Measurements from ENCODE around the gene ZBTB7C. TPM values are rescaled to one million over a fixed set of nuclear protein-coding genes. Genes with fewer than 3 reads are reported as not detected.

The ZBTB7C gene
- total RNA-seq, 1 donor from 2014 or later = 15.0 TPM

DNA sequence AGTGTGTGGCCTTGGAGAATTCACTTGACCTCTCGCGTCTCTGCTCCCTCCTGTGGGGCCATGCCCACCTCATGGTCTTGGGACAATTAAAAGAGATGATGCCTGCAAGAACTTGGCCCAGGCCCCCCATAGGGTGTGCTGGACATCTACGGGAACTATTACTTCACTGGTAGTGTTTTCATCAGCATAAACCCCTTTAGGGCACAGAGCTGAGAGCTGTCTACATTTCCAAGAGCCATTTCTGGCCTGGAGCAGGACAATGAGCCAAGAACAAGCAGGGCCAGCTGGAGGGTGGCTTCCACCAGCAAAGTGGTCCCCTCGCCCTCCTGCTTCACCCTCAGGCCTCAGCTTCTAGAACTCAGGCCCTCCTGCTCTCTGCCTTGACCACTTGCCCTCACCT is 232.3 kb downstream of the ZBTB7C start:
- Histone ChIP-seq H3K36me3 (no peaks in the 10 kb centered on the region), H3K9me3 (no peaks in the 10 kb centered on the region), H3K4me1 (no peaks in the 10 kb centered on the region), H3K27me3 (ENCODE audit: low read depth) (no peaks in the 10 kb centered on the region), H3K4me3 (no peak overlapping the region), H3K27ac (no peak overlapping the region)
- TF ChIP-seq CTCF (IDR thresholded peaks at IDR 0.05) = no peak
- ATAC-seq (no peak), DNase-seq (no peak)
- intact Hi-C loops (cut with DNase I) = no loop called here

DNA sequence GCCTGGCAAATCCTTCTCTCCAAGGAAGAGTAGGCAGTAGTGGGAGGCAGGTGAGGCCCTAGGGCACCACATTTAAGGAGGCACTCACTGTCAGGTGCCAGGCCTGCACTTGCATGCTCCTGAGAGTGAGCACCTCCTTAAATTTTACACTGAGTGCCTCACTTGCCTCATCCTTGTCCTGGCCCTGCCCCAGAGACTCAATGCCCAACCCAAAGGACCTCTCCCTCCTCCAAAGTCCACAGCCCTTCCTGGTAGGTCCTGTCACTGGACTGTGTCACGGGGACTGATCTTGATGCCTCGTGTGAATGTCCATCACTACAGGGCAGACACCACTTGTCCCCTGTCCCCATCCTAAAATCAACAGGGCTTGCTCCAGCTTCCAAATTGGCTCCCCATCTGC is 235.6 kb downstream of the ZBTB7C start:
- H3K27ac ChIP-seq = no peak overlapping the region
- no peak for DNase-seq
- TF ChIP-seq CTCF (IDR thresholded peaks at IDR 0.05) = no peak
- H3K4me1 ChIP-seq = no peaks in the 10 kb centered on the region
- no peaks in the 10 kb centered on the region for H3K36me3 ChIP-seq
- no peaks in the 10 kb centered on the region for H3K9me3 ChIP-seq
- H3K4me3 ChIP-seq = no peak overlapping the region
- no peaks in the 10 kb centered on the region for H3K27me3 ChIP-seq (ENCODE audit: low read depth)
- no peak for ATAC-seq
- intact Hi-C loops (cut with DNase I) = no loop called here

DNA sequence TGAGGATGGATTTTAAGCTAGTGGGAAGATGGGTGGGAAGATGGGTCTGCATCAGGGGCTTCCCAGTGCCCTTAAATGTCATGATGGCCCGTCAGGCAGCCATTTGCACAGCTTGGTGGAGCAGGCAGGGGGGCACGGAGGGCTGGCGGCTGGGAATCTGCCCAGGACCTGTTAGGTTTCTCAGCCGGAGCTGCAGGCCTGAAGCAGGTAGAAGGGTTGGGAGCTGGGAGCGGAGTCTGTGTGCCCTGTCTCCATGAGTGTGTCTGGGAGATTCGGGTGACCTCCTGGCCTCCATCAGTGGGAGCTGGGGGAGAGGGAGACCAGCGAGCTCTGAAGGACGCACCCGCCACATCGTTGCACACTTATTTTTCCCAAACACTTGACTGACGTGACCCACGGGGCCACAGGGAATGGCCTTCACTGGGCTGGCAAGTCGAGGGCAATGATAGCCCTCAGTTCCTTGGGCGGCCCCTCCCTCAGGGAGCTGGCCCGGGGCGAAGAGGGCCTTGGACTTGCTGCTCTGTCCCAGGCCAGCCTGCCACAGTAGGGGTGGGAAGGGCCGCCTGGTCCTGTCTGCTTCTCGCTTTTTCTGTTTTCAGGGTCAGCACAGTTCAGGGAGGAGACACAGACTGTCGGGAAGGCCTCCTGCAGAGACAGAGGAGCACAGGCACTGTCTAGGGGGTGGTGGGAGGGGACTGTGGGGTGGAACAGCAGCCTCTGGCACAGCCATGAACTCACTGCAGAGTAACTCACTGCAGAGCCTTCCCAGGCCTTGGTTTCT is 236.8 kb downstream of the ZBTB7C start:
- no peak for TF ChIP-seq CTCF (IDR thresholded peaks at IDR 0.05)
- Histone ChIP-seq H3K4me1 (no peaks in the 10 kb centered on the region), H3K27me3 (ENCODE audit: low read depth) (no peaks in the 10 kb centered on the region), H3K27ac (no peak overlapping the region), H3K9me3 (no peaks in the 10 kb centered on the region), H3K36me3 (no peaks in the 10 kb centered on the region), H3K4me3 (no peak overlapping the region)
- intact Hi-C loops (cut with DNase I) = no loop called here
- ATAC-seq (no peak), DNase-seq (no peak)

DNA sequence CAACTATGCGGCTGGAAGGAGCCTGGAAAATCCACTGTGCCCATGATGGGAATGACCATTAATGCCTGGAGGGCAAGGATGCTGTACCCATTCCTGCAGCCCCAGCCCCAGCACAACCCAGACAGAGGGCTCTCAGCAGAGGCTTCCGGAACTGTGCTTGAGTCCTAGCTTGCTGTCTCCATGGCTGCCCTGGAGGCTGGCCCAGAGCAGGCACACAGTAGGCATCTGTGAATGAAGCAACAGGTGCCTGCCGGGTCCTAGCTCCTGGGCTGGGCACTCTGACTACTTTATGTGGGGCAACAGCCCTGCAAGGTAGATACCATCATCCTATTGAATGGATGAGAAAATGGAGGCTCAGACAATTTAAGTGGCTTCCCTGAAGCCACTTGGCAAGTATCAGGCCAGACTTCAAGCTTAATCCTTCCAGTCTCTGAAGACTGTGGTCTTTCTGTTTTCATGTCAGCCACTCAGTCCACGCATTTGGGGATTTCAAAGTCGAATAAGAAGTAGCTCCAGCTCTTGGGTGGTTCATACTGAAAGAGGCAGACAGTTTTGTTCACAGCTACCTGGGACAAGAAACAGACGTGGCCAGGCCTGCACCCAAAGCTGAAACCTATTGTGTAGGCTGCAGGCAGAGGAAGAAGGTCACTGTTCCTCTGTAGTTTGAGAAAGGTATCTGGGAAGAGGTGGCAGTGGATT is 237.5 kb downstream of the ZBTB7C start:
- no peak for DNase-seq
- Histone ChIP-seq H3K4me1 (peaks cover 7% of the 10 kb centered on the region), H3K9me3 (no peaks in the 10 kb centered on the region), H3K36me3 (no peaks in the 10 kb centered on the region), H3K27ac (no peak overlapping the region), H3K4me3 (no peak overlapping the region), H3K27me3 (ENCODE audit: low read depth) (no peaks in the 10 kb centered on the region)
- no peak for ATAC-seq
- intact Hi-C loops (cut with DNase I) = no loop called here
- no peak for TF ChIP-seq CTCF (IDR thresholded peaks at IDR 0.05)

DNA sequence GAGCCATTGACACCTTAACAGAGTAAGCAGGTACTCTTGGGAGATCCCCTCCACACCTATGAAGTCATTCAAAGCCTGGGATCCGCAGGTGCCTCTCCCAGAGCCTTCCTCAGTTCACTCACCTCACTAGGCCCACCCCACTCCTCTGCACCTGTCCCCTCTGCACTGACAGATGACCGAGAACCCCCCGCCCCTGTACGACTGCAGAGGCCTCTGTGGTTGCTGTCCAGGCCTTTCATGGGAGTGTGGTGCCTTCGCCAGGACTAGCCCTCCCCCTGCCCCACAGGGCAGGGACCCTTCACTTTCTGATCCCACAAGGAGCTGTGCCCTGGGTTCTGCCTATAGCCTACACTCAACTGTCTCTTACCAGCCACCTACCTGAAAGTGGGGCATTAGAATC is 238.5 kb downstream of the ZBTB7C start:
- Histone ChIP-seq H3K4me1 (peaks cover 17% of the 10 kb centered on the region), H3K4me3 (no peak overlapping the region), H3K27ac (no peak overlapping the region), H3K27me3 (ENCODE audit: low read depth) (no peaks in the 10 kb centered on the region), H3K36me3 (no peaks in the 10 kb centered on the region), H3K9me3 (no peaks in the 10 kb centered on the region)
- ATAC-seq = no peak
- TF ChIP-seq CTCF (IDR thresholded peaks at IDR 0.05) = no peak
- intact Hi-C loops (cut with DNase I) = no loop called here
- no peak for DNase-seq

Data from lower lobe of right lung (tissue), 2 donors.